GM18907 (cell line): ENCODE results near the gene SCD5.

Experiments
- ATAC-seq: cut with Tn5 transposase; IDR thresholded peaks from one replicate; pipeline ENCODE4 v1.9.1; 2021; ENCODE audit warnings: mild to moderate bottlenecking, moderate library complexity; ENCODE audit not compliant: unreplicated experiment

SCD5 gene

GRCh38 chr4:82694892-82695291 is 103.7 kb downstream of the SCD5 start:
- ATAC-seq: no peak

DNA sequence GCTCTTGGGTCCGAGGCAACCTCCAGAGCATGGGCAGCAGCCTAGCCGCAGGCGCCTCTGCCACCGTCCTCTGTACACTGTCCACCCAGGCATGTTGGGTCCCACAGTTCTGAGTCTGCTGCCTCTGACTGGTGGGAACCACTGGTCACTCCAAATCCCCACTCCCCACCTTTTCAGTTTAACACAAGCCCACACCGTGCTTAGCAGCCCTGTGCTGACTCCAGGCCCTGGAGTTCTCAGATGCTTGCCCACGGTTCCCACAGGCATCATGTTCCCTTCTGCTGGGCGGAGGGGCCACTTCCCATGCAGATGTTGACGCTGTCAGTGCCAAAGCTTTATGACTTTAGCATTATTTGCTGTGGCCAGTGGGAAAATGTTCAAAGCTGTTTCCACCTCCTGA is 104.5 kb downstream of the SCD5 start:
- no peak for ATAC-seq

DNA sequence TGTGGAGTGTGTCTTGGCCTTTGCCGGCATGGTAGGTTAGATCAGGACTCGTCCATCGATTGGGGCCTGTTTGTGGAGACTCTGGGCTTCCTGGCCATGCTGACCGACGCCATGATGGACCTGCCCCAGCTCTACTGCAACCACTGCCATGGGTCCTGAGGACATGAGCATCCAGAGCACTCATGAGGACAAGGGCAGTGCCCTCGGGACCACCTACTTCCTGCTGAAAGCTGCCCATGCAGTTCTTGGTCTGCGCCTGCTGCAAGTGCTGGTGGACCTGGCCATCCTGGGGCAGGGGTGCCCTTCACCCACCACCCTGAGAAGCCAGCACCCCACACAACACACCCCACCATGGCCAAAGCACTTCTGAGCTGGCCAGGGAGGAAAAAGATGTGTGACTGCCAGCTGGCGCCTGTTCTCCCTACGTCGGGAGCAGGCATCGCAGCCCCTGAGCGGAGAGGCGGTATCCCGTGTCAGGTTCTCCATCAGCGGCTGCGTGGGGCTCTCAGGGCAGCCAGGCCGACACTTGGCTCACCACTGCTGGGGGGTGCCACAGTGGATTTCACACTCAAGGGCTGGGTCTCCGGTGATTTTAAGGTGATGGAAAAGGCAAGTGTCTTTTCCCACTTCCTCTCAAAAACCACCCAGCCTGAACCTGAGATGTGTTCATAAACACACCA is 106.4 kb downstream of the SCD5 start:
- ATAC-seq: no peak

- ATAC-seq: no peak
These were observed 107.2 kb downstream of the SCD5 start for GRCh38 chr4:82691431-82691830.

DNA sequence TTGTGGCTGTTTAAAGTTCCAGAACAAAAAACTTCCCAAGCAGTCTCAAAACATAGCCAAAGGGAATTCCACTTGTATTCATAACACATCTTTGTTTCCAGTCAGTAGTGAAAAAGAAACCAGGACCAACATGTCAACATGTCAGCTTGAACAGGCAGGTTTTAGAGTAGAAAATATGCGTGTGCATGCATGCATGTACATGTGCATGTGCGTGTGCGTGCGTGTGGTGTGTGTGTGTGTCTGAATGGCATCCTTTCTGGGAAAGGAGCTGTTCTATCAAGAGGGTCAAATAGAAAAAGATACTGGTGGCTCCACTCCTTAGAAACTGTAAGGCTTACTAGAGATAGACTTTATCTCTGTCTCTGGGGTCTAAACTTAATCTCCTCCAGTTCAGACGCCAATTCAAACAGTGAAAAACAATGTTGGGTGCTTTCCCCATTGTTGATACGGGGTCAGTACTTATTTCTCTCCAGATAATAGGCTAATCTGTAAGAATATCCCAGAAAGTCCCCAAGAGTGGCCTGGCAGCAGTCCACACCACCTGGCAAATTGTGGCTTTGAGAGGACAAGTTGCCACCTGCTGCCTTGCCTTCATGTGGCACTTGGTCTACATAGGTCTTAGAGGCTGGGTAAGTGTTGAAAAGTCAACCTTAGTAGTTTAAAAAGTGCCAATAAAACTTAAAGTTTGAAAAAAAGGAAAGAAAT is 110.4 kb downstream of the SCD5 start:
- no peak for ATAC-seq

DNA sequence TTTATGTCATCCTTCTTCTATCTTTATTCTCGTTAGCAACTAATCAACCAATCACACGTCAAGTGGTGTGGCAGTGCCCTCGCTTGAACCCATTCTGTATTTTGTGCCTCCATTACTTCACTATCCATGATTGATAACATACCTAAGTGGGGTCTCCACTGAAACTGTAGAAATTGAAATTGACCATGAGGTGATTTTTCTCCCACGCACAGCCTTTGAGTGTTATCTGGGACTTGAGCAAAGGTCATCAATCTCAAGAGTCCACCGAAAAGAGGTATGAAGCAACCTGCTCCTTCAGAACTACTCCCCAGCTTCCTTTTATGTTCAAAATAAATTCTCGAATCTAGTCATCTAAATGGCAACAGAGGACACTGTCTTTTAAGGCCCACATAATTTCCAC is 111.1 kb downstream of the SCD5 start:
- ATAC-seq: no peak

GRCh38 chr4:82681754-82682153 is 116.8 kb downstream of the SCD5 start:
- ATAC-seq: no peak

- ATAC-seq: no peak
These were observed 117.8 kb downstream of the SCD5 start for GRCh38 chr4:82680834-82681233.

DNA sequence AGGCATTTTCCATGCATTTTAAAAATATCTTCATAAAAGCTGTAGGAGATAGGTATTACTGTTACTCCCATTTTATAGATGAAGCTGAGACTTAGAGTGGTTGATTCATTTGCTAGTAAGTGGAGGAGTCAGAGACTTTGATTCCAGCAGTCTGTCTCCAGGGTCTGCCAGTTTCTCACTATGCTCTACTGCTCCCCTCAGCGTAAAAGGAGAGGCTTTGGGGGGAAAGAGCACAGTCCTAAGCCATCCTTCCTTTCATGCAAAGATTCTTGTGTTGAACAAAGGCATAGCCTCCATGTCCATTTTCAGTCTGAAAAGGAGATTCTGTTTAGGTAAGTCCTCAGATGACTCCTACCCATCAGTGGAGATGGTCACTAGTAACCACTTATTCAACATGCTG is 119.1 kb downstream of the SCD5 start:
- ATAC-seq: no peak

DNA sequence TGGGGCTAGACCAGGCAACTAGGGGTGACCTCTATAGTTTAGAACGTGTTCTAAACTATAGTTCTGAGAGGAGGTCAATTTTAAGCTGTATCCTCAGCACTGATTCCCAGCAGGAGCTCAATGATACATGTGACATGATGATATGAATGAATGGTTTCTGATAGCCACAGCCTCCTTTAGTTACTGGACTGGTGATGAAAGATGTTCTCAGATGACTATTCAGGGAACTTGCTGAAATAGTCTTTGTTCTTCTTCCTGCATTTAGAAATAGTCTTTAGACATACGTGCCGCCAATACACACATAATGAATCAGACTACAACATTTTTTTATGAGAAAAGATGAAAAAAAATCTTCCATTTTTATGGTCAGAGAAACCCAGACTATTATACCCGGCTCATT is 120.5 kb downstream of the SCD5 start:
- ATAC-seq: no peak

- no peak for ATAC-seq
These were observed 121.3 kb downstream of the SCD5 start for GRCh38 chr4:82677327-82677726.

DNA sequence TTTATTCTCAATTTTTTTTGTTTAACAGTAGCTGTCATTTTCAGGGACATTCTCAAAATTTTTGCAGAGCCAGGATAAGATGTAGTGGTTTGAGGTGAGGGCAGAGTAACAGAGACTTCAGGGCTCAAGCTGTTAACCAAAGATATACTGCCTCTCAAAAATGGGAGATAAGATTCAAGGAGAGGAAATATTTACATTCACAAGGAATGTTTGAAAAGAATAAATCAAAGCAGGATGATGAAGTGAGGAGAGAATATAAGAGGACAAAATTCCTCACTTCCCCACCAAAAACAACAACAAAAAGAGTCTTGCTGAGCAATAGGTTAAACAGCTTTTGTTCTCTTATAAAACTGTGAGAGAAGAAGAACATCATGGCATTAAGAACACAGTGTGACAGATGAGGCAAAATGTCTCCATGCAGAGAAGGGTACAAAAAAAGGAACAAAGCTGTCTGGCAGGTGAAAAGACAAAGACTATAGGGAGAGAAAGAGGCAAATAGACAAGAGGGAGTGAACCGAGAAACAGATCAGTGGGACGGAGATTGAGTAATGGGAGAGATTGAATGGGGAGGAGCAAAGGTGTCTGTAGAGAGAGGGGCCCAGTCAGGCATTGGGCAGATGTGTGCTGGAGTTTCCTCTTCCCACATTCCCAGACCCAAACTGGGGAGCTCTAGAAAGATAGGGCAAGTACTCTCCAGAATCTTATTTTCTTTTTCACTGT is 130.7 kb downstream of the SCD5 start:
- no peak for ATAC-seq

DNA sequence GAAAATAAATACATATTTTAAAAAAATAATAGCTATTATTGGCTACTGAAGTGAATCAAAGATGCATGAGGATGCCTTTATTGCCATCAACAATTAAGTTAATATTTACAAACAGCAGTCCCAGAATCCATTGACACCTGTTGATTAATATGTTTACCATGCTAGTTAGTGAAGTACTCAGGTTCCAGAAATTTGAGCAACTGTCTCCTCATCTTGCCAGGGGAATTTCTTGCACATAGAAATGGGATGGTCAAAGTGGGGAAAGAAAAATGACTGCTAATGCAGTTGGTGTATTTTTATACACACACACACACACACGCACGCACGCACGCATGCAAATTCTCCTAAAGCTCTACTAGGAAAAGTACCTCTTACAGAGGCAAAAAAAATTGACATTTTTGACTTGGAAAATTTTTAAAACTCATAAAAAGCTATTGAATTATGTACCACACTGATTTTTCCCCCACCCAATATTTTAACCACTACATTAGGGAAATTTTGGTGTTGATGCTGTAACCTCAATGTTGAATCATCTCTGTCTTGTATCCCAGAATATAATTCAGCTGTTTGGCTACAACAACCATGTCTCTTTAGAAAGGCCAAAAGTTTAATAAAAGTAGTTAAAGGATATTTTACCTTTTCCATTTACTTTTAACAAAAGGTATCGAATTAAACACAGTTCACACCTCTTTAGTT is 131.5 kb downstream of the SCD5 start:
- ATAC-seq: no peak

GRCh38 chr4:82661181-82661992 is 137.2 kb downstream of the SCD5 start:
- no peak for ATAC-seq

DNA sequence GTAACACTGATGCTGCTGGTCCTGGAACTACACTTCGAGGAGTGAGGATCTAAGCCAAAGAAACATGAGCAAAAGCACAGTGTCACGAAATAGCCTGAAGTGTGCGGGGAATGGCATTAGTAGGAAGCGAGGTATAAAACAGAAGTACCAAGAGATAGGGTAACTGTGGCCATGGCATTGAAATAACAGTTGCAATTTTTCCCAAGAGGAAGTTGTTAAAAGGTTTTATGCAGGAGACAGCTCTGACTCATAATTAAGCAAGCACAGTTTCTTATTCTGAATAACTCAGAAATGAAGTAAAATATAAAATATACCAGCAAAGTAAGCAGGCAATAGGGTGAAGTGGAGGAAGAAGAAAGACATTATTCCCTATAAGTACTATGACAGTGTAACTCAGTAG is 146.5 kb downstream of the SCD5 start:
- ATAC-seq: no peak

DNA sequence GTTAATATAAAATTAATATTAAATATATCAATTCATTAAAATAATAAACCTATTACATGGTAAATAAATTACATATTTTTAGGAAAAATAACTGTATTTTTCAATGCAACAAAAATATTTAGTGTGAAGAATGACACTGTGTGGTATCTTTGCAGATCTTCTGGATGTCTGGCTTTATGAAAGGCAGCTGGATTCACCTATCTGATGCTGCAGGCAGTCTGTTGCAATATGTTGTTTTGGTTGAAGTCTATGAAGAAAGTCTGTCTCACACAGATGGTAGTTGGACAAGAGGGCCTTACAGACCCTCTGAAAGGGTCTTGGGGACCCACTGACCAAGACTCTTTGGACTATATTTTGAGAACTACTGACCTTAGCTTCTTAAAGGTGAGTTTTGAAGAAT is 147.7 kb downstream of the SCD5 start:
- no peak for ATAC-seq

- no peak for ATAC-seq
These were observed 150.2 kb downstream of the SCD5 start for GRCh38 chr4:82648356-82648755.

- no peak for ATAC-seq
These were observed 152.5 kb downstream of the SCD5 start for GRCh38 chr4:82645936-82646565.

DNA sequence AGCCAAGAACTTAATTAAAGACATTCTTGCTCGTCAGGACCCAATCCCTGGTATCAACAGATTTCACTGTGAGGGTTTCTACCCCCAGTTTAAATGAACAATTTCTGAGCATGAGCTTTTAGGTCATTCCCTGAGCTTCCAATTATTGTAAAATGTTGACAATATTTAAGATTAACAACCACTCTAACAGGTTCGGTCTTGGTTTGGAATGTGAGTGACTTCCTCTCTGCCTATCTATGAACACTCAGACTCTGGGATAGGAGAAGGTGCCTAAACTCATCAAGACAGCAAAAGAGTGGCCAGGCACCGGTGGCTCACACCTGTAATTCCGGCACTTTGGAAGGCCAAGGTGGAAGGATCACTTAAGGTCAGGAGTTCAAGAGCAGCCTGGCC is 153.9 kb downstream of the SCD5 start:
- no peak for ATAC-seq

GRCh38 chr4:82643994-82644733 is 154.4 kb downstream of the SCD5 start:
- ATAC-seq: no peak
